ENCODE measurements around the gene RTL10.

DNA sequence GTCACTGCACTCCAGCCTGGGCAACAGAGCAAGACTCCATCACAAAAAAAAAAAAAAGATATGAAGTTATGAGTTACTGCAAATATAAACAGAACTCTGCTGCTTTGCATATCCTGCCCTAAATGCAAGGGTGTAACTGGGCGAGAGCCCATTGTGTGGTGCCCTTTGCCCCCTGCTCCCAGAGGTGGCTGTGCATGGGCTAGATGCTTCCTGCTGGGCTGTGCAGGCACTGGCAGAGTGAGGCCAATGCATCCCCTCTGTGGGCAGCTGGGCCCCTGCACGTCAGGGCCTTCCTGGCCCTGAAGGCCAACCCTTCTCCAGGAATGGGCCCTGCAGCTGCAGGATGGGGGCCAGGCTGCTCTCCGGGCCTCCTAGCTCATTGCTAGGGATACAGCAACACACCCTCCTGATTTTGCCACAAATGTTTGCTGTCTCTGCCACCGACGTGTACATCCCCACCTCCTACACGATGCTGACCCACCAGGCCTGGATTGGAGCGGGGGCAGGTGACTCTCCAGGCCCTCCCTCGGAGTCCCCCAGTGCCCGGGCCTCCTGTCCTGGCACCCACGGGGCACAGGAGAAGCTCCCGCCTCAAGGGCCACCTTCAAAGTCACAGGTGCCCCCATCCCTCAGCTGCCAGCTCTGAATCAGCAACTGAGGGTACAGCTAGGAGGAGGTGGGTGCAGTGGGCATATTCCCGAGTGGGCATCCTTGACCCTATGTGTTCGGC, 46.2 kb upstream of the RTL10 start:
- TF ChIP-seq CTCF (IDR thresholded peaks at IDR 0.05) = no peak
- no peak for TF ChIP-seq SP1 (CRISPR knock-in tag; conservative IDR thresholded peaks at IDR 0.05)
- no peak for TF ChIP-seq FOXK1 (CRISPR knock-in tag; IDR thresholded peaks at IDR 0.05)
- no peak for TF ChIP-seq ATF2 (CRISPR knock-in tag; IDR thresholded peaks at IDR 0.05; ENCODE audit: borderline replicate concordance, low read depth)
- TF ChIP-seq ATF1 (CRISPR knock-in tag; IDR thresholded peaks at IDR 0.05) = no peak
- TF ChIP-seq MAX (CRISPR knock-in tag; IDR thresholded peaks at IDR 0.05) = no peak
- TF ChIP-seq, protein P1, sequence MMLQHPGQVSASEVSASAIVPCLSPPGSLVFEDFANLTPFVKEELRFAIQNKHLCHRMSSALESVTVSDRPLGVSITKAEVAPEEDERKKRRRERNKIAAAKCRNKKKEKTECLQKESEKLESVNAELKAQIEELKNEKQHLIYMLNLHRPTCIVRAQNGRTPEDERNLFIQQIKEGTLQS (CRISPR knock-in tag; conservative IDR thresholded peaks at IDR 0.05) = no peak
- TF ChIP-seq TEAD4 (CRISPR knock-in tag; IDR thresholded peaks at IDR 0.05) = no peak
- no peak for TF ChIP-seq KAT7 (CRISPR knock-in tag; IDR thresholded peaks at IDR 0.05; ENCODE audit: borderline replicate concordance)
- no peak for TF ChIP-seq CBFB (CRISPR knock-in tag; IDR thresholded peaks at IDR 0.05; ENCODE audit: low read depth)
- no peak for TF ChIP-seq E2F5 (CRISPR knock-in tag; IDR thresholded peaks at IDR 0.05)
